ENCODE data around the gene RAB6B. TPM values are rescaled to one million over a fixed set of nuclear protein-coding genes. Genes with fewer than 3 reads are reported as not detected.

Gene RAB6B
- total RNA-seq, 1 experiment from 2014 or later, result 0.52 TPM

DNA sequence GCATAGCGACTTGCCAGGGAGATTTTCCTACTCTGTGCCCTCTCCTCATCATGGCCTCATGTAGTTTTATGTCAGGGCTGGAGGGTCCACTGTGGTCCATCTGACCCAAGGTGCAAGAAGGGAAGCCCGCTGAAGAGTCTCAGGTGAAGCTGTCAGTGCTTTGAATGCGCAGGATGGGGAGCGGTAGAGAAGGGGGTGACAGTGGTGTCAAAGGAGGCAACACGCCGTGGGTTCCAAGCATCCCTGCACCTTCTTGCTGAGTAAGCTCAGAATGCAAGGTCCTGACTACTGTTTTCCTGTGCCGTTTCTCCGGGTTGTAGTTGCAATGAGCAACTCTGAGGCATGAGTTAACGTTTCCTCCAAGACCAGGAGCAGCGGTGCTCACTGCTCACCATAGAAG lies 44.9 kb upstream of the RAB6B start:
- Histone ChIP-seq H3K4me1 (replicated peaks; ENCODE audit: insufficient read depth) (peaks cover 28% of the 10 kb centered on the region), H3K27ac (no peak overlapping the region), H3K27me3 (ENCODE audit: insufficient read depth, low read depth) (peaks cover 61% of the 10 kb centered on the region), H3K79me2 (ENCODE audit: low read depth) (no peaks in the 10 kb centered on the region), H3K9me2 (ENCODE audit: insufficient read depth) (no peaks in the 10 kb centered on the region), H3K36me3 (ENCODE audit: low read depth) (no peaks in the 10 kb centered on the region), H4K20me1 (ENCODE audit: insufficient read depth) (peaks cover 33% of the 10 kb centered on the region), H2AFZ (no peak overlapping the region), H3K9me3 (ENCODE audit: insufficient read depth, low read depth) (no peaks in the 10 kb centered on the region), H3K4me3 (no peak overlapping the region), H3K4me2 (no peak overlapping the region), H3F3A (ENCODE audit: insufficient read depth, low read depth) (peaks cover 21% of the 10 kb centered on the region)
- TF ChIP-seq, protein P1, sequence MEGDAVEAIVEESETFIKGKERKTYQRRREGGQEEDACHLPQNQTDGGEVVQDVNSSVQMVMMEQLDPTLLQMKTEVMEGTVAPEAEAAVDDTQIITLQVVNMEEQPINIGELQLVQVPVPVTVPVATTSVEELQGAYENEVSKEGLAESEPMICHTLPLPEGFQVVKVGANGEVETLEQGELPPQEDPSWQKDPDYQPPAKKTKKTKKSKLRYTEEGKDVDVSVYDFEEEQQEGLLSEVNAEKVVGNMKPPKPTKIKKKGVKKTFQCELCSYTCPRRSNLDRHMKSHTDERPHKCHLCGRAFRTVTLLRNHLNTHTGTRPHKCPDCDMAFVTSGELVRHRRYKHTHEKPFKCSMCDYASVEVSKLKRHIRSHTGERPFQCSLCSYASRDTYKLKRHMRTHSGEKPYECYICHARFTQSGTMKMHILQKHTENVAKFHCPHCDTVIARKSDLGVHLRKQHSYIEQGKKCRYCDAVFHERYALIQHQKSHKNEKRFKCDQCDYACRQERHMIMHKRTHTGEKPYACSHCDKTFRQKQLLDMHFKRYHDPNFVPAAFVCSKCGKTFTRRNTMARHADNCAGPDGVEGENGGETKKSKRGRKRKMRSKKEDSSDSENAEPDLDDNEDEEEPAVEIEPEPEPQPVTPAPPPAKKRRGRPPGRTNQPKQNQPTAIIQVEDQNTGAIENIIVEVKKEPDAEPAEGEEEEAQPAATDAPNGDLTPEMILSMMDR (conservative IDR thresholded peaks at IDR 0.05), result no peak
- no peak for TF ChIP-seq EZH2 (IDR thresholded peaks at IDR 0.05; ENCODE audit: low read depth)
- intact Hi-C loops (cut with micrococcal nuclease; ENCODE audit: unreplicated experiment), result loop anchor here (10.0 kb wide), 1 partner anchor 276 kb away; the partner anchor contains the start of gene TOPBP1
- no peak for DNase-seq
- CTCF ChIA-PET, result no interaction called here
- POLR2A ChIA-PET (ENCODE audit: unreplicated experiment), result no interaction called here
- BruUV-seq (replicated peaks), result no TSS peak

GRCh38 chr3:133939463-133939835 lies 43.8 kb upstream of the RAB6B start:
- no peaks in the 10 kb centered on the region for H3K79me2 ChIP-seq (ENCODE audit: low read depth)

GRCh38 chr3:133938770-133939462 lies 43.2 kb upstream of the RAB6B start:
- peaks cover 5% of the 10 kb centered on the region for H3F3A ChIP-seq (ENCODE audit: insufficient read depth, low read depth)
- no peak overlapping the region for H3K4me3 ChIP-seq
- no peak overlapping the region for H3K27ac ChIP-seq
- H3K36me3 ChIP-seq (ENCODE audit: low read depth), result no peaks in the 10 kb centered on the region
- no peak overlapping the region for H2AFZ ChIP-seq
- H3K9me2 ChIP-seq (ENCODE audit: insufficient read depth), result no peaks in the 10 kb centered on the region
- H4K20me1 ChIP-seq (ENCODE audit: insufficient read depth), result peaks cover 17% of the 10 kb centered on the region
- BruUV-seq (replicated peaks), result no TSS peak
- intact Hi-C loops (cut with micrococcal nuclease; ENCODE audit: unreplicated experiment), result loop anchor here (5.0 kb wide), 1 partner anchor 218 kb away; no protein-coding TSS in a partner anchor
- no peak for DNase-seq
- CTCF ChIA-PET, result no interaction called here
- TF ChIP-seq, protein P1 (conservative IDR thresholded peaks at IDR 0.05), result no peak
- TF ChIP-seq EZH2 (IDR thresholded peaks at IDR 0.05; ENCODE audit: low read depth), result no peak
- H3K9me3 ChIP-seq (ENCODE audit: insufficient read depth, low read depth), result no peaks in the 10 kb centered on the region
- H3K27me3 ChIP-seq (ENCODE audit: insufficient read depth, low read depth), result peaks cover 67% of the 10 kb centered on the region
- H3K79me2 ChIP-seq (ENCODE audit: low read depth), result no peaks in the 10 kb centered on the region
- H3K4me2 ChIP-seq, result no peak overlapping the region
- POLR2A ChIA-PET (ENCODE audit: unreplicated experiment), result no interaction called here
- H3K4me1 ChIP-seq (replicated peaks; ENCODE audit: insufficient read depth), result peaks cover 12% of the 10 kb centered on the region

More at GRCh38 chr3:133939463-133939835, 43.8 kb upstream of the RAB6B start:
- CTCF ChIA-PET, result no interaction called here
- Histone ChIP-seq H3K27me3 (ENCODE audit: insufficient read depth, low read depth) (peaks cover 67% of the 10 kb centered on the region), H3K4me3 (no peak overlapping the region), H3K4me2 (no peak overlapping the region), H3K9me3 (ENCODE audit: insufficient read depth, low read depth) (no peaks in the 10 kb centered on the region), H3K4me1 (replicated peaks; ENCODE audit: insufficient read depth) (peaks cover 17% of the 10 kb centered on the region), H2AFZ (no peak overlapping the region), H4K20me1 (ENCODE audit: insufficient read depth) (peaks cover 22% of the 10 kb centered on the region), H3K9me2 (ENCODE audit: insufficient read depth) (no peaks in the 10 kb centered on the region), H3K36me3 (ENCODE audit: low read depth) (no peaks in the 10 kb centered on the region), H3F3A (ENCODE audit: insufficient read depth, low read depth) (peaks cover 11% of the 10 kb centered on the region), H3K27ac (no peak overlapping the region)
- no peak for TF ChIP-seq EZH2 (IDR thresholded peaks at IDR 0.05; ENCODE audit: low read depth)
- no TSS peak for BruUV-seq (replicated peaks)
- no peak for DNase-seq
- intact Hi-C loops (cut with micrococcal nuclease; ENCODE audit: unreplicated experiment), result loop anchor here (5.0 kb wide), 1 partner anchor 218 kb away; no protein-coding TSS in a partner anchor
- POLR2A ChIA-PET (ENCODE audit: unreplicated experiment), result no interaction called here

Measured in PC-9 (cell line).